SK-N-SH (cell line): ENCODE data around the gene TUT7.

Experiments
- CHD2 ChIP-seq: fragments of 150-350 bp; IDR thresholded peaks from 2 replicates; pipeline ENCODE4 v1.6.1; 2018; ENCODE audit warnings: low read length; ENCODE audit not compliant: partially characterized antibody
- CTCF ChIP-seq: fragments of 200-600 bp; sonication (generic); IDR thresholded peaks from 2 replicates; pipeline ENCODE4 v1.6.1; 2017; ENCODE audit warnings: antibody characterized with exemption, mild to moderate bottlenecking, moderate library complexity
- EP300 ChIP-seq, 2 experiments: IDR thresholded peaks; 2 replicates each; pipeline versions ENCODE4 v1.4.0 to v1.6.1; 2012; ENCODE audit warnings: borderline replicate concordance in 1 of 2, low read depth in 1 of 2, low read length in 1 of 2
- EZH2phosphoT487 ChIP-seq: fragments of 200-600 bp; sonication (generic); IDR thresholded peaks from 2 replicates; pipeline ENCODE4 v1.6.1; 2017; ENCODE audit warnings: low read depth, mixed run types, mild to moderate bottlenecking, antibody characterized with exemption, moderate library complexity, borderline replicate concordance
- JUND ChIP-seq: IDR thresholded peaks from 2 replicates; pipeline ENCODE4 v1.4.0; 2012
- MXI1 ChIP-seq: IDR thresholded peaks from 2 replicates; pipeline ENCODE4 v1.6.1; 2012; ENCODE audit warnings: mild to moderate bottlenecking, low read depth, low read length, improper control_type of control experiment
- POLR2AphosphoS5 ChIP-seq: IDR thresholded peaks from 2 replicates; pipeline ENCODE4 v1.6.1; 2012; ENCODE audit warnings: low read depth, low read length
- RAD21 ChIP-seq: IDR thresholded peaks from 2 replicates; pipeline ENCODE4 v1.6.1; 2012; ENCODE audit warnings: mild to moderate bottlenecking, low read length
- RXRA ChIP-seq: IDR thresholded peaks from 2 replicates; pipeline ENCODE4 v1.4.0; 2012; ENCODE audit warnings: low read depth, mild to moderate bottlenecking, borderline replicate concordance
- SIN3A ChIP-seq: IDR thresholded peaks from 2 replicates; pipeline ENCODE4 v1.6.1; 2012; ENCODE audit warnings: low read depth, mild to moderate bottlenecking, low read length, moderate library complexity, borderline replicate concordance
- SMC3 ChIP-seq: IDR thresholded peaks from 2 replicates; pipeline ENCODE4 v1.6.1; 2012; ENCODE audit warnings: low read depth, low read length, improper control_type of control experiment
- TF ChIP-seq, protein P1 (sequence below): IDR thresholded peaks from 2 replicates; pipeline ENCODE4 v1.6.1; 2012; ENCODE audit warnings: mild to moderate bottlenecking, low read depth, low read length, moderate library complexity
- TF ChIP-seq, protein P2 (sequence below): IDR thresholded peaks from 2 replicates; pipeline ENCODE4; 2012
- TF ChIP-seq, protein P3 (sequence below): IDR thresholded peaks from 2 replicates; pipeline ENCODE4 v1.4.0; 2012; ENCODE audit warnings: low read depth, borderline replicate concordance

DNA sequence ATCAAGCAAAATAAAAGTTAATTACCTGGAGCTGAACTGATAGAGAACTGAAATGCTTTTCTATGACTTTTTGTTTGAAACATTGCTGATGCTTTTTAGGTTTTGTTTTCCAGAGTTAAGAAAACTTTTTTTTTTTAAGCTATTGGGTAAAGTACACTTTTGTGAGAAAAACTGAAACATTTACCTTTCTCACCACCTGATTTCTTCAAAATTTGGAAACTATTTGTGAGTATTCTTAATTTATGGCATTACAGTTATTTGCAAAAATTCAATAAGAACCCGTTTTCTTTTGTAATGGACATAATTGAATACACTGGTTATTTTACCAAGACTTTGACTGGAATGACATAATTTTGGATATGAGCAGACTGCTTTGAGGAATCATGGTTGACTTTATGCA, 101.3 kb downstream of the TUT7 start:
- TF ChIP-seq RXRA (no peak), CTCF (no peak), SIN3A (no peak), POLR2AphosphoS5 (no peak), EP300 (IDR thresholded peaks at IDR 0.05; ENCODE audit: borderline replicate concordance in 1 of 2, low read depth in 1 of 2, low read length in 1 of 2) (no peak), RAD21 (no peak), SMC3 (no peak), JUND (no peak), MXI1 (no peak), EZH2phosphoT487 (no peak), CHD2 (no peak)
- TF ChIP-seq, protein P1, sequence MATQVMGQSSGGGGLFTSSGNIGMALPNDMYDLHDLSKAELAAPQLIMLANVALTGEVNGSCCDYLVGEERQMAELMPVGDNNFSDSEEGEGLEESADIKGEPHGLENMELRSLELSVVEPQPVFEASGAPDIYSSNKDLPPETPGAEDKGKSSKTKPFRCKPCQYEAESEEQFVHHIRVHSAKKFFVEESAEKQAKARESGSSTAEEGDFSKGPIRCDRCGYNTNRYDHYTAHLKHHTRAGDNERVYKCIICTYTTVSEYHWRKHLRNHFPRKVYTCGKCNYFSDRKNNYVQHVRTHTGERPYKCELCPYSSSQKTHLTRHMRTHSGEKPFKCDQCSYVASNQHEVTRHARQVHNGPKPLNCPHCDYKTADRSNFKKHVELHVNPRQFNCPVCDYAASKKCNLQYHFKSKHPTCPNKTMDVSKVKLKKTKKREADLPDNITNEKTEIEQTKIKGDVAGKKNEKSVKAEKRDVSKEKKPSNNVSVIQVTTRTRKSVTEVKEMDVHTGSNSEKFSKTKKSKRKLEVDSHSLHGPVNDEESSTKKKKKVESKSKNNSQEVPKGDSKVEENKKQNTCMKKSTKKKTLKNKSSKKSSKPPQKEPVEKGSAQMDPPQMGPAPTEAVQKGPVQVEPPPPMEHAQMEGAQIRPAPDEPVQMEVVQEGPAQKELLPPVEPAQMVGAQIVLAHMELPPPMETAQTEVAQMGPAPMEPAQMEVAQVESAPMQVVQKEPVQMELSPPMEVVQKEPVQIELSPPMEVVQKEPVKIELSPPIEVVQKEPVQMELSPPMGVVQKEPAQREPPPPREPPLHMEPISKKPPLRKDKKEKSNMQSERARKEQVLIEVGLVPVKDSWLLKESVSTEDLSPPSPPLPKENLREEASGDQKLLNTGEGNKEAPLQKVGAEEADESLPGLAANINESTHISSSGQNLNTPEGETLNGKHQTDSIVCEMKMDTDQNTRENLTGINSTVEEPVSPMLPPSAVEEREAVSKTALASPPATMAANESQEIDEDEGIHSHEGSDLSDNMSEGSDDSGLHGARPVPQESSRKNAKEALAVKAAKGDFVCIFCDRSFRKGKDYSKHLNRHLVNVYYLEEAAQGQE = no peak
- TF ChIP-seq, protein P2, sequence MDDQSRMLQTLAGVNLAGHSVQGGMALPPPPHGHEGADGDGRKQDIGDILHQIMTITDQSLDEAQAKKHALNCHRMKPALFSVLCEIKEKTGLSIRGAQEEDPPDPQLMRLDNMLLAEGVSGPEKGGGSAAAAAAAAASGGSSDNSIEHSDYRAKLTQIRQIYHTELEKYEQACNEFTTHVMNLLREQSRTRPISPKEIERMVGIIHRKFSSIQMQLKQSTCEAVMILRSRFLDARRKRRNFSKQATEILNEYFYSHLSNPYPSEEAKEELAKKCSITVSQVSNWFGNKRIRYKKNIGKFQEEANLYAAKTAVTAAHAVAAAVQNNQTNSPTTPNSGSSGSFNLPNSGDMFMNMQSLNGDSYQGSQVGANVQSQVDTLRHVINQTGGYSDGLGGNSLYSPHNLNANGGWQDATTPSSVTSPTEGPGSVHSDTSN = no peak
- TF ChIP-seq, protein P3, sequence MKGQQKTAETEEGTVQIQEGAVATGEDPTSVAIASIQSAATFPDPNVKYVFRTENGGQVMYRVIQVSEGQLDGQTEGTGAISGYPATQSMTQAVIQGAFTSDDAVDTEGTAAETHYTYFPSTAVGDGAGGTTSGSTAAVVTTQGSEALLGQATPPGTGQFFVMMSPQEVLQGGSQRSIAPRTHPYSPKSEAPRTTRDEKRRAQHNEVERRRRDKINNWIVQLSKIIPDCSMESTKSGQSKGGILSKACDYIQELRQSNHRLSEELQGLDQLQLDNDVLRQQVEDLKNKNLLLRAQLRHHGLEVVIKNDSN = no peak
